ENCODE data around the gene TNNI2.

TNNI2 gene

DNA sequence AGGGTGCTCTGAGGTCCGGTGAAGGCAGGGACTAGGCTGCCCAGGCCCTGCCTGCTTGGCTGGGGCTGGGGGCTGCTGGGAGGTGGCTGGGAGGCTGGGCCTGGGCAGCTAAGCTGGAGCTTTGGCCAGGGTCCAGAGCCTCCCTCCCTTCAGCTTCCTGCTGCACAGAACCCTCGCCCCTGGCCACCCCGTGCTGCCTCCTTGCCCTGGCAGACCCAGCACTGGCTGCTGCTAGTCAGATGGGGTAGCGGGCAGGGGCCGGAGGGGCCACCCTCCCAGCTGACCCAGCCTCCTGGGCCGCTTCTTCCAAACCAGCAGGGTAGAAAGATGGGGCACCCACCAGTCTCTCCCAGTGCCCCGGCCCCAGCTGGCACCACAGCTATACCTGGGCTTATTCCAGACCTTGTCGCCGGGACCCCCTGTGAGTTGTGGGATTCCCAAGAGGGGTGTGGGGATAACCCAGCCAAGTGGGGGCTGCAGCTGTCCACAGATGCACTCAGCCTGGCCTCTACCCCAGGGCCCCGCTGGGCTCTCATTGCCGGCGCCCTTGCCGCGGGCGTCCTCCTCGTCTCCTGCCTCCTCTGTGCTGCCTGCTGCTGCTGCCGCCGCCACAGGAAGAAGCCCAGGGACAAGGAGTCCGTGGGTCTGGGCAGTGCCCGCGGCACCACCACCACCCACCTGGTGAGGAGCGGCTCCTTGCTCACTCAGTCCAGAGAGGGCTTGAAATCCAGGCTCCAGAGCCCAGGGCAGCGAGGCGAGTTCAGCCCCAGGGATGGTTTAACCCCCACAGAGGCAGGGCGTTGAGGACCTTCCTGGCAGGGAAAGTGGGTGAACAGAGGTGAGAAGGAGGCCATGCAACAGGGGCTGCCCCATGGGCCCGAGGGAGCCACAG, 3.8 kb upstream of the TNNI2 start, which contains the start of gene SYT8:
Gene SYT8, plus strand, starts transcription at position 212 of the 892 bp plus-strand sequence. Its CDS starts 116 bp downstream, at position 328.
- no peak for DNase-seq (ENCODE audit: low read depth)

DNA sequence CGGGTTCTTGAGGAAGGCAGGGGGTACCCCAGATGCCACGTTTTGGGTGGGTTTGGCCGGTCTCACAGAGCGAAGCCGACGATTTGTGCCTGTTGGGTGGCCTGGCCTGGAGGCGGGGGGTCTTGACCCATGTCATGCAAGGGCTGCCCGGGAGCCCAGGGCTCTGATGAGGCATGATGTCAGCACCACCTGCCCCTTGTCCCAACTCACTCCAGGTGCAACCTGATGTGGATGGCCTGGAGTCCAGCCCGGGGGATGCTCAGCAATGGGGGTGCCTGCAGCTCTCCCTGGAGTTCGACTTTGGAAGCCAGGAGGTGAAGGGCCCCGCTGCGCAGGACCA, 3.1 kb upstream of the TNNI2 start:
- no peak for DNase-seq (ENCODE audit: low read depth)

DNA sequence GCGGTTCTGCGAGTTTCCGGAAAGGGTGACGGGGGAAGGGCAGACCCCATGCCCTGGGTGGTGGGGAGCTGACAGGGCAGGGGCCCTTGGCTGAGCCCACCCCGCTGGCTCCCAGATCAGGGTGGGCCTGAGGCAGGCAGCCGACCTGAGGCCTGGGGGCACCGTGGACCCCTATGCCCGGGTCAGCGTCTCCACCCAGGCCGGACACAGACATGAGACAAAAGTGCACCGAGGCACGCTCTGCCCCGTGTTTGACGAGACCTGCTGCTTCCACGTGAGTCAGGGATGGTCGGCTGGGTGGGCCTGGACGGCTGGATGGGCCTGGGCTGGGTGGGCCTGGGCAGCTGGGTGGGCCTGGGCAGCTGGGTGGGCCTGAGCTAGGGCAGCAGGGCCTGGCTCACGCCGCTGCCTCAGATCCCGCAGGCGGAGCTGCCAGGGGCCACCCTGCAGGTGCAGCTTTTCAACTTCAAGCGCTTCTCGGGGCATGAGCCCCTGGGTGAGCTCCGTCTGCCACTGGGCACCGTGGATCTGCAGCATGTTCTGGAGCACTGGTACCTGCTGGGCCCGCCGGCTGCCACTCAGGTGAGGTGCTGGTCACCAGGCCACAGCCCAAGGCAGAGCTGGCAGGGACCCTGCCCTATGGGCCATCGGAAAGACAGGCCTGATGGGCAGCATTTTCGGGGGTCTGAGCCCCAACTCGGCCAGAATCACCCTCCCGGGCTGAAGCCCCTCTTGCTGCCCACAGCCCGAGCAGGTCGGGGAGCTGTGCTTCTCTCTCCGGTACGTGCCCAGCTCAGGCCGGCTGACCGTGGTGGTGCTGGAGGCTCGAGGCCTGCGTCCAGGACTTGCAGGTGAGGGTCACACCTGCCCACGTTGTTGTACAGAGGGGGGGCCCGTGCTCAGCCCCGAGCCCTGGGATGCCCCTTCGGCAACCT, 2.5 kb upstream of the TNNI2 start:
- no peak for DNase-seq (ENCODE audit: low read depth)

DNA sequence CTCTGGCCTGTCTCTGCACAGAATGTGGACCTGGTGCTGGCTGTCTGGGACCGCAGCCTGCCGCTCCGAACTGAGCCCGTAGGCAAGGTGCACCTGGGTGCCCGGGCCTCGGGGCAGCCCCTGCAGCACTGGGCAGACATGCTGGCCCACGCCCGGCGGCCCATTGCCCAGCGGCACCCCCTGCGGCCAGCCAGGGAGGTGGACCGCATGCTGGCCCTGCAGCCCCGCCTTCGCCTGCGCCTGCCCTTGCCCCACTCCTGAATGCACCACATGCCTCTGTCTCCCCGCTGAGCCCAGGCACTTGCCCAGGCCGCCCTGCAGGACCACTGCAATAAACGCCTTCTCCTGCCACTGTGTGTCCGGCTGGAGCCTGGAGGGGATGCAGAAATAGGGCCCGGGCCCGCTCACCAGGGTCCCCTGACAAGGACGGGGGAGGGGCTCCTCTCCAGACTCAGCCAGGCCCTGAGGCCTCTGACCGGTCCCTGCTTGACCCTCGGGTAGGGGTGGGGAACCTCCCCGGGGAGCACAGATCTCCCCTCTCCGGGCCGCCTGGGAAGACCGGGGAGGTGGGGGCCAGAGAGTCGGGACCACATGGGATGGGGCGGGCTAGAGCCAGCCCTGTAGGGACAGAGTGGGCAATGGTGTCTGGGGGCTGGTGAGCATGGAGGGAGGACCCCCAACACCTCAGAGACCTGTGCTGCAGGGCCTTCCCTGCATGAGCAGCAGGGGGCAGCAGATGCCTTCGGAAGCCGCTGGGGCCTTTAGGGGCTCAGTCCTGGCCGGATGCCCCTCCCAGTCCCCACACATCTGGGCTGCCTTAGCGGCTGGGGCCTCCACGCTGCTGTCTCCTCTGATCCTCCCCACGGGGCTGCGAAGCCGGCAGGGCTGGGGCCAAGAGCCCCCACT, 1.4 kb upstream of the TNNI2 start:
- peak; percentile 61 for DNase-seq (ENCODE audit: low read depth)

DNA sequence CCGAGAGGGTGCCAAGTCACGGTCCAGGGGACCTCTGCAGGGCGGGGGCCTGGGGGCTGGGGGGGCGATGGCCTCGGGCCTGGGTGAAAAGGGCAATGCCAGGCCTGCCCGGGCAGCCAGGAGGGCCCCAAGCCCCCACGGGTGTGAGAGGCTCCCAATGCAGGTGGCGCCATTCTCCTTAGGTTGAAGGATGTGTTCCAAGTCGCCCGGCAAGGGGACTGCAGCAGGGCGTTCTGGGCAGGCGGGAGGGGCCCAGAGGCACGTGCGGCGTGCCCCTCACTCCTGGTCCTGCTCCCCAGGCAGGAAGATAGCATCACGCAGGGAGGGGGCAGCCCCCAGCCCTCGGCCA, 730 bp upstream of the TNNI2 start:
- no peak for DNase-seq (ENCODE audit: low read depth)

DNA sequence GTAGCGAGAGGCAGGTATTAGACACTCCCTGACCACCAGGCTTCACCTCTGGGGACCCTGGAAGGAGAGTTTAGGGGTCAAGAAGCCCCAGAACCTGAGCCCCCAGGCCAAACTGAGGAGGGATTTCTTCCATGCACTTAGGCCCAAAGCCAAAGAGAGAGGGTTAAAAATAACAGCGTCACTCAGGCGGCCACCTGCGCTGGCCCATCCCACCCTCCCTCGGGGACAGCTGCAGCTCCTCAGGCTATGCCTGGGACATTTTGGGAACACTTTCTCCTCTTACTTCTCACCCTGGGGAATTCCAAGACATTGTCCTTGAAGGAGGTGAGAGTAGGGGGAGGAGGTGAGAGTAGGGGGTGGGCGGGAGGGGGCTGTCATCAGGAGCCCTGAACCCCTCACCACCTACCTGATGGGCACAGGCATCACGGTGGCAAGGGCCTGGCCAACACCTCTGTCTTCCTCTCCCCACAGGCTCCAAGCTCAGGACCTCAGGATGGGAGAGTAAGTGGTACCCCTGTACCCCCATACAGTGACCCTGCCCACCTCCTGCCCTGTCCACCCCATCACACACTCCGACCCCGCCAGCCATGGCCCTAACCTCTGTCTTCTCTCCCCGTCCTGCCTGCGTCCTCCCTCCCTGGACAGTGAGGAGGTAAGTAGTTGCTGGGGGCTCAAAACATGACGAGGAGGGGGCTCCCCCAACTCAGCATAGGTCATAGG, 583 bp downstream of the TNNI2 start:
- DNase-seq (ENCODE audit: low read depth): no peak

DNA sequence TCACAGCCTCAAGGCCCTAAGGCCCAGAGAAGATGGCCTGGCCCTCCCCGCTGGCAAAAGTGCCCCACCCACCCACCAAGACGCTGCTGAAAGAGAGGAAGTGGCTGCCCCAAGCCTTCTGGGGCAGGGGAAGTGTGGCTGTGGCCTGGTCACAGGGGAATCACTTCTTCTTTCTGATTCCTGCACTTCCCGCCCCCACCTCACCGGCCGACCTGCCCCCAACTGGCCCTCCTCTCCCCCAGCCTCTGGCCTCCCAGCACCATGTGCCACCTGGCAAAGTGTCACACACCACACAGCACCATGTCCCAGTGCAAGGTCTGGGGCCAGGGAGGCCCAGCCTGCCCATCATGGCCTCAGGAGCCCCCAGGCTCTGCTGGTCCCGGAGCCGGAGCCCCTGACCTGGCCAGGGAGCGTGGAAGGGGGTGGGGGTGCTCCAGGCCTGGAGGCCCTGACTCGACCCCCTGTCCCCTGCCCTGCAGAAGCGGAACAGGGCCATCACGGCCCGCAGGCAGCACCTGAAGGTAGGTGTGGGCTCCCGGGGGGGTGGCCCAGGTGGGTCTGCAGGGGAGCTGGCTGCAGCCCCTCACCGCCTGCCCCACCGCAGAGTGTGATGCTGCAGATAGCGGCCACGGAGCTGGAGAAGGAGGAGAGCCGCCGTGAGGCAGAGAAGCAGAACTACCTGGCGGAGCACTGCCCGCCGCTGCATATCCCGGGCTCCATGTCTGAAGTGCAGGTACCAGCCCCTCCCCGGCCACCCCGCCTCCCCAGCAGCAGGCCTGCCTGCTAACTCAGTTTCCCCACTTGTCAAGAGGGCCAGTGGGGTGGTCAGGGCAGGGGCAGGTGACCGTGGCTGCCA, 1.4 kb downstream of the TNNI2 start:
- DNase-seq (ENCODE audit: low read depth): no peak

DNA sequence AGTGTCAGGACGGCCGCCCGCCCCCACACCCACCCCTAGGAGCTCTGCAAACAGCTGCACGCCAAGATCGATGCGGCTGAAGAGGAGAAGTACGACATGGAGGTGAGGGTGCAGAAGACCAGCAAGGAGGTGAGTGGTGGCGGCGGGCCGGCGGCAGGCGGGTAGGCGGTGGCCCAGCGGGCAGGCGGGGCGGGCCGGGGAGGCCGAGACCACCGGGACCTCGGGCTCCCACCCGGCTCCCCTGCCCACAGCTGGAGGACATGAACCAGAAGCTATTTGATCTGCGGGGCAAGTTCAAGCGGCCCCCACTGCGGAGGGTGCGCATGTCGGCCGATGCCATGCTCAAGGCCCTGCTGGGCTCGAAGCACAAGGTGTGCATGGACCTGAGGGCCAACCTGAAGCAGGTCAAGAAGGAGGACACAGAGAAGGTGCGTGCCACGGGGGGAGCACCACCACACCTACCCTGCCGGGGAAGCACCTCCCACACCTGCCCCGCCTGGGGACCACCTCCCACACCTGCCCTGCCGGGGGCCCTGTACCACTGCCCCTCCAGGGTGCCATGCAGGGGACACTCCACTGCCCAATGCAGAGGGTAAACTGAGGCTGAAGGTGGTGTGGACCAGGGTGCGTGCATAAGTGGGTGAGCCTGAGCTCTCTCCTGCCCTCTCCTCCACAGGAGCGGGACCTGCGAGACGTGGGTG, 2.1 kb downstream of the TNNI2 start:
- no peak for DNase-seq (ENCODE audit: low read depth)

DNA sequence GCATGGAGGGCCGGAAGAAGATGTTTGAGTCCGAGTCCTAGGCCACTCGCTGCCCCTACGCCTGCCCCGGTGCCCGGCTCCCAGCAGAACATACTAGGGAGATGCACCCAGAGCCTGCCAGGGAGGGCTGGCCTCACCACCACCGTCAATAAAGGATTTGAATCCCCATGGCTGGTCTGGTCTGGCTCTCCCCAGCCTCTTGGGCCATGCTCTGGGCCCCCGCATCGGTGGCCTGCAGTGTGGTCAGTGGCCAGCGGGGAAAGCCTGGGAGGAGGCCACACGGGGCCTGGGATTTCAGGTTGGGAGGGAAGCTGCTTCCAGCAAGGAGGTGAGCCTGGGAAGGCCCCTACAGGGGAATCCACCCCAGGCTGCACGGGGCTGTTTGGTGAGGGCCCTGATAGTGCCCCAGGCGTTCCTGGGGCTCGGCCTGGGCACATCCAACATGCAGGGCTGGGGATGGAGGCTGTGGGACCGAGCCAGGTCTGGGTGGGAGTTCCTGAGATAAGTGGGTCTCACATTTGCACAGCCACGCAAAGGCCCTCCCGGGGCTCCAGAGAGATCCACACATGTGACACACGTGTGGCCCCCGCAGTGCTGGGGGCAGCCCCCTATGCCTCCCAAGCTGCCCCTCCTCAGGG, 2.8 kb downstream of the TNNI2 start:
- no peak for DNase-seq (ENCODE audit: low read depth)

DNA sequence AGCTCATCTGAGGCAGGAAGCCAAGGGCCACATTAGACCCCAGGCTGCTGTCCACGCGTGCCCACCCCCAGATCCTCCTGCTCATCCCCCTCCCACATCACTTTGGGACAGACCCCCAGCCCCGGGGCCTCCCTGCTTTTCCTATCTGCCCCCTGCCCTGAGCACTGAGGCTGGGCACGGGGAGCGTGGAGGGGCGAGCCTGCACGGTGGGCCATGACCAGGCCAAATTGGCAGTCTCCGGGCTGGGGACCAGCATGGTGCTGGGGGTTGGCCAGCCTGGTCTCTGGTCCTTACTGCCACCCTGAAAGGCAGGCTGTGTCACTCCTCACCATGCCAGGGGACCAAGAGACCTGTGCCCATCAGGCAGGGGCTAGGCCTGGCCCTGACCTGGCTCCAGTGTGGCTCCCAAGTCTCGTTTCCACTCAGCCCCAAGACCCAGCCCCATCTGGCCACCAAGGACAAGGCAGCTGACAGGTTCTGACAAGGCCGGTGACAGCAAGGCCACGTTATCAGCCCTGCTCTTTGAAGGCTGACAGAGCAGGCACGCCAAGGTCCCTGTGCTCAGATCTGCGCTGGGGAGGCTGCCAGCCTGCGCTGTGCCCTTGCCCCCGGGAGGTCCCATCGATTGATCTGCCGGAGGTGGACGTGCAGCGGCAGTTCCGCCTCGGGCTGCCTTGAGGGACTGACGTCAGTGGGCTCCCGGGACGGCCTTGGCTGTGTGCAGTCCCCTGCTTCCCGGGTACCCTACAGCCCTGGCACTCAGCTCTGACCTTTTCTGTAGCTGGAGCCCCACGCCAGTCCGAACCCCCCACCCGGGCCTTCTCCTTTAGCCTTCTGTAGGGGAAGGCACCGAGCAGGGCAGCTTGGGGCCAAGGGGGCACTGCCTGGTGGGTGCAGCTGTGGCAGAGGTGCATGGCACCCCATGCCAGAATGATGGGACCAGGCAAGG, 3.6 kb downstream of the TNNI2 start:
- DNase-seq (ENCODE audit: low read depth): no peak

DNA sequence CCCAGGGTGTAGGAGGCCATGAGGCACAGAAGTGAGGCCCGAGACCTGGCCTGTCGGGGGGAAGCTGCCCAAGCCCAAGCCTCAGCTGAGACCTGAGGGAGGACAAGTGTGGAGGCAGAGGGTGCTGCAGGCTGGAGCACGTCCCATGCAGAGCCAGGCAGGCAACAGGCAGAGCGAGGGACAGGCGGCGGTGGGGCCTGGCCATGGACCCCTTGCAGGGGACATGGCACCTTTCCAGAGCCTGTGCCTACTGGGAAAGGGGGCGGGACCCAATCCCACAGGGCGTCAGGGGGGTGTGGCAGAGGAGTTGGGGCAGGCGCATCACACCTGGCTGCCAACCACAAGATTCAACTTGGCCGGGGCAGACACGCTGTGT, 4.3 kb downstream of the TNNI2 start:
- no peak for DNase-seq (ENCODE audit: low read depth)

DNA sequence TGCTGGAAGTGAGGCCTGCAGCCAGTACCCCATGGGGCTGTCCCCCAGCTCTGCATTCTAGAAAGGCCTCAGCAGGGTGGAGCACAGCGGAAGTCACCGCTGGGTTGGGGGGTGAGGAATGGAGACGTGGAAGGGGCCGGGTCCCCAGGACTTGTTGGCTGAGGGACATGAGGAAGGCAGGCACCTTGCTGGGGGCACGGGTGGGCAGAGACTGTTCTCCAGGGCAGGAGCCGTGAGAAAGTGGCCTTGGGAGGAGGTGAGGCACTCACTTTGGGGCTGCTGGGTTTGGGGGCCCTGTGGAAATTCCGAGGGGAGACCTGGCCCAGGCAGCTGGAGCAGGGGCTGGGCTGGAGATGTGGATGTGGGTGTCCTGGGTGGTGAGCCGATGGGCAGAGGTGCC, 5.0 kb downstream of the TNNI2 start:
- DNase-seq (ENCODE audit: low read depth): no peak

DNA sequence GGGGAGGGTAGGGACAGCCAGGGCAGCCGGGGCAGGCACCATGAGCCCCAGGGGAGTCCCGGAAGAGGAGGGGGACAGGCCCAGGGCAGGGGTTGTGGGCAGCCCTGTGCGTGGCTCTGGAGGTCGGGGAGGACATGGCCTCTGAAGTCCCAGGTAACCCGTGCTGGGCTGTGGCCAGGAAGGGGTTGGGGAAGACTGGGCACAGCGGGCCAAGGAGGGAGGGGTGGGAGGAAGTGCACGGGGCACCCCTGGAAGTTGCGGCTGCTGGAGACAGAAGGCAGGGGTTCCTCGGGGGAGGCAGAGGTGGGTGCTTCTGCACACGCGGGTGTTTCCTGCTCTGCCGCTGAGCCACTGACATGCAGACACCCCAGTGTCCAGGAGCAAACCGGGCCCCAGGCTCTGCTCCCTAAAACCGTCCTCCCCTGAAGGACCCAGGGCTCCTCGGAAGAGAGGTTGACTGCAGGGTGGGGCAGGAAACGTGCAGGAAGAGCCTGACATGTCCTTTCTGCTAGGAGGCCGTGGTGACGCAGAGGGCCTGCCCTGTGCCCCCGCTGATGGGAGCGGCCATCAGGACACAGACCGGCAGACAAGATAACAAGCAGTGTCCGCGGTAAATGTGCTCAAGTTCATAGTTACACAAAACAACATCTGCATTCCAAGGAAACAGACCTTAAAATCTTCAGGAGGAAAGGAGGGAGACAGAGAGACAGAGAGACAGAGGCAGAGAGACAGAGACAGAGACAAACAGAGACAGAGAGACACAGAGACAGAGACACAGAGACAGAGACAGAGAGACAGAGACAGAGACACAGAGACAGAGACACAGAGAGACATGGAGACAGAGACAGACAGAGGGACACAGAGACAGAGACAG, 5.7 kb downstream of the TNNI2 start:
- DNase-seq (ENCODE audit: low read depth): no peak

DNA sequence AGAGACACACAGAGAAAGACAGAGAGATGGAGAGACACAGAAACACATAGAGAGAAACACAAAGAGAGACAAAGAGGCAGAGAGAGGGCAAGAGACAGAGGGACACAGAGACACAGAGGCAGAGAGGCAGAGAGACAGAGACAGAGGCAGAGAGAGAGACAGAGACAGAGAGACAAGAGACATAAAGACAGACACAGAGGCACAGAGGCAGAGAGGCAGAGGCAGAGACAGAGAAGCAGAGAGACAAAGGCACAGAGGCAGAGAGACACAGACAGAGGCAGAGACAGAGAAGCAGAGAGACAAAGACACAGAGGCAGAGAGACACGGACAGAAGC, 6.3 kb downstream of the TNNI2 start:
- no peak for DNase-seq (ENCODE audit: low read depth)

DNA sequence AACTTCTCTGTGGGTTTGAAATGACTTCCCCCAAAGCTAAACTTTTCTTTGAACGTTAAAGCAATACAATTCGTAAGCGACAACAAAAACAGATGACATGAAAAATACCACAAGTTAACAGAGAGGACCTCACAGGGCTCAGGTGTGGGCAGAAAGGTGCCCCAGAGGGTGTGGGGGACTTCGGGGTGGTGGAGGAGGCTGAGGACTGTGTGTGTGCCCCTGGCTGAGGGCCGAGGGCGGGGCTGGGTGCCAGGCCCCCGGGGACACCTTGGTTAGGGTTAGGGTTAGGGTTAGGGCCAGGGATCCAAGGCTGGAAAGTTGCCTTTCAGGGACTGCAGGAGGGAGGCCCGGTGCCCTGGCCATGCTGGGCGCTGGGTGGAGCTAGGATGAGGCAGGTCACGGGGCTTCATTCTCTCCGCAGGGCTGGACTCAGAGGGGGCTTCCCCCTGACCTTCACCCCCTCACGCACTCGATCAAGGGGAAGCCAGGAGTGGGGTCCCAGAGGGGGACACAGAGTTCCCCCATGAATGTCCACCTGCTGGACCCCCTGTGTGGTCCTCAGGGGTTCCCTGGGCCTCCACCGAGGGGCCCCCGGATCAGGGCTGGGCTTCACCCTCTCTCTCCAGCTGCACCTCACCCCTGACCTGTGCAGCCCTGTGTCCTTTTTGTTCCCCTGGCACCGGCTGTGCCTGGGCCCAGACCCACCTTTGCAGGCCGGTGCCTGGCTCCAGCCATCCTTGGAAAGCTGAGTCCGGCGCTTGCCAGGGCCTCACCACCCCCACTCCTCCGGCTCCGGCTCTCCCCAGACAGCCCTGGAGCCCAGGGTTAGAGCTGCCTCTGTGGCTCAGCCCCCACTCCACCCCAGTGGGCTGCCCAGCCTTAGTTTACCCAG, 7.0 kb downstream of the TNNI2 start:
- DNase-seq (ENCODE audit: low read depth): no peak

DNA sequence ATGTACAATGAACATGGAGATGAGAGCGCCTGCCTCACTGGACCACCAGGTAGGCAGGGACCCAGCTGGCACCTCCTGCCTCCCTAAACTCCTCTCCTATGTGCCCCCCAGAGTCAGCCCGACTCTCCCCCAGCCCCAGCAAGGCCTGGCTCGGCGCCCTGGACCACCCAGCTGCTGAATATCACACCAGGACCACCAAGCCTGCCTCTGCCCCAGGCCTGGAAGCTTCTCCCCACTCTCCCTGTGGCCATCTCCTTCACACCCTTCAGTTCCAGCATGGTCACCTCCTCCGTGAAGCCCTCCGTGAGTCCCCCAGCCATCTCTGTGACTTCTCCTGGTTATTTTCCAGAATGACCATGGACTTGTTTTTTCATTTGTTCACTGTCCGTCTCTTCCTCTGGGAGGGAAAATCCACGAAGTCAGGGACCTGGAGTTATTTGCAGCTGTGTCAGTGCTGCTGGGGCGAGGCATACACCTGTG, 7.7 kb downstream of the TNNI2 start:
- DNase-seq (ENCODE audit: low read depth): no peak

All from stimulated activated CD8-positive, alpha-beta memory T cell treated with anti-CD3 and anti-CD28 coated beads, Interleukin-15, amount 100 ng/mL, for 24 hours (primary cell).